ENCODE measurements around the gene TSPO.

DNA sequence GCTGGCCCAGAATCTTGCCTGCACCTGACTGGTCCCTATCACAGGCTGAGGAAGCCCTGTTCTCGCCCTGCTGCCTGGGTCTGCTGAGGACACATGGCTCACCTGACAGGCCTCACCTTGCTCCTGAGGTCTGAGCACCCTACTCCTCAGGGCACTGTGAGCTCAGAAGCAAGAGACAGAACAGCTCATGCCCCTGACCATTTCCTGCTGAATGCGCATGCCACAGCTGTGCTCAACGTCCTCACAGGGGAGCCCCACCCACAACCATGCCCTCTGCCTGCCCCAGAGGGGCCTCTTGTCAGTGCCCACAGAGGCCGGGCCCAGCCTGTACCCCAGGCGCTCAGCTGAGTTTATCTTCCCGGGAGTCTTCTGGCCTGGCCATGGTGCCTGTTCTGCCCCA lies 2.8 kb upstream of the TSPO start:
- TF ChIP-seq SUZ12 (IDR thresholded peaks at IDR 0.05; ENCODE audit: extremely low read depth, insufficient read depth, insufficient read length): no peak
- TF ChIP-seq ZNF274 (IDR thresholded peaks at IDR 0.05; ENCODE audit: low read depth, low read length): no peak
- TF ChIP-seq YY1 (IDR thresholded peaks at IDR 0.05; ENCODE audit: insufficient read depth, insufficient read length): no peak

Data from NT2/D1 (cell line).